ENCODE results near the gene IRAK1. TPM values are rescaled to one million over a fixed set of nuclear protein-coding genes. Genes with fewer than 3 reads are reported as not detected.
A peak's percentile ranks its signal among the peaks of the same experiment; 100 is the strongest.

Gene IRAK1
- total RNA-seq, 2 donors from 2014 or later: 61.1 to 73.9 TPM

GRCh38 chrX:154029439-154029838, 9.7 kb upstream of the IRAK1 start:
- peak; percentile 69 for DNase-seq
- H3K27ac ChIP-seq (ENCODE audit: low read depth, low read length): no peak overlapping the region
- H3K4me3 ChIP-seq (ENCODE audit: low read length): no peak overlapping the region
- H3K36me3 ChIP-seq (ENCODE audit: control insufficient read depth, insufficient read depth, low read length): peaks cover 7% of the 10 kb centered on the region
- no peak overlapping the region for H3K9ac ChIP-seq (ENCODE audit: extremely low read depth, low read length, poor library complexity, severe bottlenecking)
- H3K36me3 Mint-ChIP-seq (ENCODE audit: low read depth): peaks cover 29% of the 10 kb centered on the region
- no peaks in the 10 kb centered on the region for H3K9me3 ChIP-seq (ENCODE audit: control insufficient read depth, low read length)
- 88 to 90% methylated on average over 2 to 6 of the region's 8 CpGs for WGBS, 2 experiments (ENCODE audit: insufficient coverage in 1 of 2, insufficient read length in 1 of 2)
- H3K27me3 ChIP-seq (ENCODE audit: control insufficient read depth, insufficient read depth, low read length, poor library complexity, severe bottlenecking): no peaks in the 10 kb centered on the region
- H3K4me1 Mint-ChIP-seq: peaks cover 7% of the 10 kb centered on the region
- H3K27ac Mint-ChIP-seq: no peak overlapping the region
- peaks cover 70% of the 10 kb centered on the region for H3K9me3 Mint-ChIP-seq
- no peaks in the 10 kb centered on the region for H3K27me3 Mint-ChIP-seq (ENCODE audit: insufficient read depth)
- H3K4me1 ChIP-seq (ENCODE audit: control insufficient read depth, insufficient read depth, low read length): no peaks in the 10 kb centered on the region
- H3K4me3 Mint-ChIP-seq: no peak overlapping the region
- peak; percentile 44 for TF ChIP-seq CTCF (conservative IDR thresholded peaks at IDR 0.05)

GRCh38 chrX:154028502-154029184, 8.9 kb upstream of the IRAK1 start:
- H3K27ac ChIP-seq (ENCODE audit: low read depth, low read length): no peak overlapping the region
- WGBS, 2 experiments (ENCODE audit: insufficient coverage in 1 of 2, insufficient read length in 1 of 2): 94% methylated on average over 13 of the region's 13 CpGs; no CpG with 5 or more reads in 1 of the 2 experiments
- H3K27ac Mint-ChIP-seq: no peak overlapping the region
- peaks cover 7% of the 10 kb centered on the region for H3K36me3 ChIP-seq (ENCODE audit: control insufficient read depth, insufficient read depth, low read length)
- peaks cover 6% of the 10 kb centered on the region for H3K4me1 Mint-ChIP-seq
- no peaks in the 10 kb centered on the region for H3K27me3 ChIP-seq (ENCODE audit: control insufficient read depth, insufficient read depth, low read length, poor library complexity, severe bottlenecking)
- H3K4me3 Mint-ChIP-seq: no peak overlapping the region
- no peaks in the 10 kb centered on the region for H3K4me1 ChIP-seq (ENCODE audit: control insufficient read depth, insufficient read depth, low read length)
- no peaks in the 10 kb centered on the region for H3K9me3 ChIP-seq (ENCODE audit: control insufficient read depth, low read length)
- H3K4me3 ChIP-seq (ENCODE audit: low read length): no peak overlapping the region
- H3K36me3 Mint-ChIP-seq (ENCODE audit: low read depth): peaks cover 29% of the 10 kb centered on the region
- H3K27me3 Mint-ChIP-seq (ENCODE audit: insufficient read depth): no peaks in the 10 kb centered on the region
- peaks cover 72% of the 10 kb centered on the region for H3K9me3 Mint-ChIP-seq
- no peak overlapping the region for H3K9ac ChIP-seq (ENCODE audit: extremely low read depth, low read length, poor library complexity, severe bottlenecking)
- TF ChIP-seq CTCF (conservative IDR thresholded peaks at IDR 0.05): no peak
- no peak for DNase-seq

- Mint-ChIP-seq H3K4me3 (no peak overlapping the region), H3K27ac (no peak overlapping the region), H3K36me3 (ENCODE audit: low read depth) (peaks cover 29% of the 10 kb centered on the region), H3K9me3 (peaks cover 71% of the 10 kb centered on the region), H3K27me3 (ENCODE audit: insufficient read depth) (no peaks in the 10 kb centered on the region), H3K4me1 (peaks cover 4% of the 10 kb centered on the region)
- DNase-seq: no peak
- no peak for TF ChIP-seq CTCF (conservative IDR thresholded peaks at IDR 0.05)
- 92 to 100% methylated on average over 1 of the region's 1 CpG for WGBS, 2 experiments (ENCODE audit: insufficient coverage in 1 of 2, insufficient read length in 1 of 2)
- H3K9me3 ChIP-seq (ENCODE audit: control insufficient read depth, low read length): no peaks in the 10 kb centered on the region
- no peak overlapping the region for H3K9ac ChIP-seq (ENCODE audit: extremely low read depth, low read length, poor library complexity, severe bottlenecking)
- H3K4me3 ChIP-seq (ENCODE audit: low read length): no peak overlapping the region
- H3K36me3 ChIP-seq (ENCODE audit: control insufficient read depth, insufficient read depth, low read length): peaks cover 7% of the 10 kb centered on the region
- H3K27me3 ChIP-seq (ENCODE audit: control insufficient read depth, insufficient read depth, low read length, poor library complexity, severe bottlenecking): no peaks in the 10 kb centered on the region
- no peaks in the 10 kb centered on the region for H3K4me1 ChIP-seq (ENCODE audit: control insufficient read depth, insufficient read depth, low read length)
- no peak overlapping the region for H3K27ac ChIP-seq (ENCODE audit: low read depth, low read length)
Measured at GRCh38 chrX:154027986-154028385, 8.3 kb upstream of the IRAK1 start.
